GM15510 (cell line): ENCODE measurements around the gene COG5.

Source experiments
- POLR2A ChIP-seq: IDR thresholded peaks from 3 replicates; pipeline ENCODE4 v1.6.1; 2011; ENCODE audit warnings: borderline replicate concordance; ENCODE audit not compliant: insufficient read length; ENCODE audit errors: extremely low read depth

Gene COG5

DNA sequence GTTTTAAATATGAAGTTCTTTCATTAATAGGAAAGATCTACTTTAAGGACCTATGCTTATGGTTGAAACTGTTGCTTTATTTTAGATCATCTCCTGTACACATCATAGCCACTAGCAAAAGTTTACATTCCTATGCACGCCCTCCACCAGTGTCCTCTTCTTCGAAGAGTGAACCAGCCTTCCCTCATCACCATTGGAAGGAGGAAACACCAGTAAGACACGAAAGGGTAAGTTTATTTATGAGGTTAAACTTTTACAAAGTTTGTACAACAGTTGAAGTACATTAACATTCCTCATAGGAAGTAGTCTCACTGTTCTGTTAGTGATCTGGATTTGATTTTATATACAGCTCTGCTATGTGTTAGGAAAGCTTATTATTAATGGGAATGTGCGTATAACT, 378.0 kb downstream of the COG5 start:
- TF ChIP-seq POLR2A: no peak

DNA sequence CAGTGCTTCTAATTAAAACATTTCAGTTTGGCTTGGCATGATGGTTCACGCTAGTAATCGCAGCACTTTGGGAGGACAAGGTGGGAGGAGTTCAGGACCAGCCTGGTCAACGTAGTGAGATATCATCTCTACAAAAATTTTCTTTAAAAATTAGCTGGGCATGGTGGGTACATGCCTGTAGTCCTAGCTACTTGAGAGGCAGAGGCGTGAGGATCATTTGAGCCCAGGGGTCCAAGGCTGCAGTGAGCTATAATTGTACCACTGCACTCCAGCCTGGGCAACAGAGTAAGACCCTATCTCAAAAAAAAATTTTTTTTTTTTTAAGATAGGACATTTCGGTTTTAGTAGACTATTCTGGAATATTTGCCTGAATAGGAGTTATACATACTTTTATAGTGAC, 382.5 kb downstream of the COG5 start:
- no peak for TF ChIP-seq POLR2A

DNA sequence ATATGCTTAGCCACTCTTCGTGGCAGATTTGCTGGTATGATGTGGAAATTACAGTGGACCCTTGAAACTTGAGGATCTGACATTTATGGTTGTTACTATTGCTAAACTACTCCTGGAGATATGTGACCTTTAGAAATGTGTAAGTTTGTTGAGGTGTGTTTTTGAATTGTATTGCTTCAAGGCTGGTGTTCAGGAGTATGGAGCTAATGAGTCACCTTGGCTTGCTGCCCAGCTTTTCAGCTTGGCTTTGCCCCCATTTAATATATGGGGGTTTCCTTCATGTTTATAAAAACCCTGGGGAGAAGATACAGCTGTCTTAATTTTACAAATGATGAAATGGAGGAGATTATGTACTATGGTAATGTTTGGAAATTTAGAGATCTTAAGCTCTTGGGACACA, 383.3 kb downstream of the COG5 start:
- no peak for TF ChIP-seq POLR2A

DNA sequence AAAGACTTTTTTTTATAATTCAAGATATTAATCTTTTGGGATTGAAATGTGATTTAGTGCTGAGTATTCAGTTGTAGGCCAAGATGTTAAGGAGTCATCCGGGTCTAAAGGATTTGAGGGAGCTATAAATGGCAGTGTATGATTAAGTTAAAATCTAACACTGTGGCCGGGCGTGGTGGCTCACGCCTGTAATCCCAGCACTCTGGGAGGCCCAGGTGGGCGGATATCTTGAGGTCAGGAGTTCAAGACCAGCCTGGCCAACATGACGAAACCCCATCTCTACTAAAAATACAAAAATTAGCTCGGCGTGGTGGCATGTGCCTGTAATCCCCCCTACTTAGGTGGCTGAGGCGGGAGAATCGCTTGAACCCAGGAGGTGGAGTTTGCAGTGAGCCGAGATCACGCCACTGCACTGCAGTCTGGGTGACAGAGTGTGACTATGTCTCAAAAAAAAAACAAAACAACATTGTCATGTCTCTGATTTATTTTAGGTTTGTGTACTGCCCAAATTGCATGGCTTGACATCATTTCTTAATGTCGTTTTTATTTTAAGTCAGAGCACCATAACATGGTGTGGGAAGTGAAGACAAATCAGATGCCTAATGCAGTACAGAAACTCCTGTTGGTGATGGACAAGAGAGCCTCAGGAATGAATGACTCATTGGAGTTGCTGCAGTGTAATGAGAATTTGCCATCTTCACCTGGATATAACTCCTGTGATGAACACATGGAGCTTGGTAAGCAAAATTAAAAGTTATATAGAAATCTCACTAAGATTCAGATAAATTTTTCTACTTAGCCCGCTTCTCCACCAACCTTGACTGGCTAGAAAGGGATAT, 384.2 kb downstream of the COG5 start:
- no peak for TF ChIP-seq POLR2A

DNA sequence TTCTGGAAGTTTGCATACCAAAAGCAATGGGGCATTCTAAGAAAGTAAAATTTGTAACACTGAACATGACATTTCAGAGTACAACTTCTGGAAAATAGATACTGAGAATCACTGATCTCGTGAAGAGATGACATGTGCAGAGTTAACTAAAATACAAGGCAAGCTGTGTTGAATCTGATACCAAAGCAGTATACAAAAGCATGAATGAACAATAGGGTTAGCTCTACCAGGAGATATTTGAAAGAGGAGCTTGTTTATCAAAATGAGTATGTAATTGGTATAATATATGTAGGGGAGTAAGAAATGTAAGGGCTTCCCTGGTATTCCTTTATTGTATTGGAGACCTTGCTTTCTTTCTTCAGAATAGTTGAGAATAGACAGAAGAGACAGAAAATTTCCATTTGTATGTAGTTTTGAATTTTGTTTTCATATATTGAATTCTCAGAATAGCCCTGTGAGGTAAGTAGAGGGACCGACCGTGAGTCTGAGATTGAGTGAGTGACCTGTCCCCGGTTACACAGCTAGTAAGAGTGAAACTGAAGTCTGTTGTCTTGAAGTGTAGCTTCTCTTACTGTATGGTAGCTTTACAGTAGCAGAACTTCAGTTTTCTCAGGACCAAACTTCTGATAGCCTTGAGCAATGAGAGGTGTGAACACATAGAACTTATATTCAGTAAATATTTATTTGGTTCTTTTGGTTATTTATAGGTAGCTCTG, 389.9 kb downstream of the COG5 start:
- no peak for TF ChIP-seq POLR2A

DNA sequence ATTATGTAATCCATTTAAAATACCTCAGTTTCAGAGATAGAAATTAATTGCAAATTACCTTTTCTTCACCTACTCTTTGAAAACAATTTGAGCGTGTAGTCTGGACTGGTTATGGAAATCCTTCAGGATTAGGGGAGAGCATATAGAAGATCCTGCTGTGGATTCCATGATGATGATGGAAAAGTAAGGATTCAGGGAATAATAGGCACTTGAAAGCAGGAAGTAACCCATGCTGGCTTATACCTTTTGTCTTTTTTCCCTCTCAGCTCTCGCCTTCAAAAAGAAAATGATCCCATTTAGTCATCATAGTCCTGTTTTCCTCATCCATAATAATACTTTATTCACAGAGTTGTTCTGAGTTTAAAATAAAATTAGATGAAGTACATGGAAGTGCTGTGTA, 390.5 kb downstream of the COG5 start:
- TF ChIP-seq POLR2A: no peak

DNA sequence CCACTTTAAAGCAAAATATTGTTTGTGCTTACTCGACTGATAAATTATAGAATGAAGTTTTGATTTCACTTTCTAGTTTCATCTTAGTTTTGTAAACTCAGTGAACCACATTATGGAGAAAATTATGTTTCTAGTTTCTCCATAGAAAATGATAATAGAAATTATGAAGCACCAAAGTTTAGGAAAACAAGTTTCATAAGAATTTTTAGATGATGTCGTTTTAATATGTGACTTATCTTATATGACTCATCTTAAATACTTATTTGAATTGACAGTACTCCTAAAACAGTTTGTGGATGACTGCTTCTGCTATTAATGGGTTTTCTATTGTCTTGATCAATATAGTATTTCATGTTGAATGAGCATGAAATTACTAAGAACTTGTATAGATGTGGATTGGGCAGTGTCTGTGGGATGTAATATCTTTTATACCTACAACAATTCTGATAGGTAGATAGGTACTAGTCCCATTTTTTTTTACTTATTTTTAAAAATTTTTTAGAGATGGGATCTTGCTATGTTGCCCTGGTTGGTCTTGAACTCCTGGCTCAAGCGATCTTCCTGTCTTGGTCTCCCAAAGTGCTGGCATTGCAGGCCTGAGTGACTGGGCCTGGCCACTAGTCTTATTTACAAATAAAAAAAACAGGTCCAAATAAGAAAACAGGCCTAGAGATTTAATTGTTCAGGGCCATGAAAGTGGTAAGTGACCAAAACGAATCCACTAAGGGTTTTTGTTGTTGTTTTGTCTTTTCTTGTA, 391.3 kb downstream of the COG5 start:
- no peak for TF ChIP-seq POLR2A

DNA sequence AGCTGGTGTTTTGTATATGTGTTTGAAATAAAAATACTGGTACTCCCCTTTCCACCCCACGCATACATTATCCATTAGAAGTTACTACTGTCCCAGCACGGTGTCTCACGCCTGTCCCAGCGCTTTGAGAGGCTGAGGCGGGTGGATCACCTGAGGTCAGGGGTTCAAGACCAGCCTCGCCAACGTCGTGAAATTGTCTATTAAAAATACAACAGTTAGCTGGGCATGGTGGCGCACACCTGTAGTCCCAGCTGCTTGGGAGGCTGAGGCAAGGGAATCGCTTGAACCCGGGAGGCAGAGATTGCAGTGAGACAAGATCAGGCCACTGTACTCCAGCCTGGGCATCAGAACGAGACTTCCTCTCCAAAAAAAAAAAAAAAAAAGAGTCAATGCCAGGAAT, 392.2 kb downstream of the COG5 start:
- TF ChIP-seq POLR2A: no peak

DNA sequence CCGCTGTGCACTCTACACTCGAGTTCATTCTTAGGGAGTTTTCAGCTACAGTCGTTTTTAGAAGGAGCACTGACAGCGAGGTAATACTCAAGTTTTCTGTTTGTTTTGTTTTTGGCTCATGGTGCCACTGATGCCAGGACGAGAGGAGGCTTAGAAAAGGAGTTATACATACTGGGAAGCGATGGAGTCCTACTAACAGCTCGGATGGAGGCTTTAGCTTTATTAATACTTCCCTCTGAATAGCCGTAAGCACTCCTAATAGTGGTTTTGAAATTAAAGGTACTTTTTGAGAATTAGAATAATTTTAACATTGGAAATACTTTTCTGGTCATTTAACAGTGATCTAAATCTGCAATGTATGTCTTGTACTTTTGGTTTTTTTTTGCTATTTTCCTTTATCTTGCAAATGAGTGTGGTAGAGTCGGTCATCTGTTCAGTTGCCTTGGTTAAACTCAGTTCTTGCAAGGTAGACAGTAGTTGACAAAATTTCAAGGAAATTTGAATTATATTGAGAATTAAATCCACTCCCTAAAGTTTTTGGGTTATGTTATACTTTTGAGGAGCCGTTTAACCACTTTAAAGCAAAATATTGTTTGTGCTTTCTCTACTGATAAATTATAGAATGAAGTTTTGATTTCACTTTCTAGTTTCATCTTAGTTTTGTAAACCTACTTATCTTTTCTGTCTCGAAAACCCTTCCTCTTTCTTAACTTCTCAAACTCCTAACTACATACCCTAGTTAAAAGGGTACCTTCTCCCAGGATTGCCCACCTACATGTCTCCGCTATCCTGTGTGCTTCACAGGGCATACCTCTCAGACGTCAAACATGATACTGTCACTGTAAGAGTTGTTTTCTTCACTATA, 393.4 kb downstream of the COG5 start:
- TF ChIP-seq POLR2A: no peak

DNA sequence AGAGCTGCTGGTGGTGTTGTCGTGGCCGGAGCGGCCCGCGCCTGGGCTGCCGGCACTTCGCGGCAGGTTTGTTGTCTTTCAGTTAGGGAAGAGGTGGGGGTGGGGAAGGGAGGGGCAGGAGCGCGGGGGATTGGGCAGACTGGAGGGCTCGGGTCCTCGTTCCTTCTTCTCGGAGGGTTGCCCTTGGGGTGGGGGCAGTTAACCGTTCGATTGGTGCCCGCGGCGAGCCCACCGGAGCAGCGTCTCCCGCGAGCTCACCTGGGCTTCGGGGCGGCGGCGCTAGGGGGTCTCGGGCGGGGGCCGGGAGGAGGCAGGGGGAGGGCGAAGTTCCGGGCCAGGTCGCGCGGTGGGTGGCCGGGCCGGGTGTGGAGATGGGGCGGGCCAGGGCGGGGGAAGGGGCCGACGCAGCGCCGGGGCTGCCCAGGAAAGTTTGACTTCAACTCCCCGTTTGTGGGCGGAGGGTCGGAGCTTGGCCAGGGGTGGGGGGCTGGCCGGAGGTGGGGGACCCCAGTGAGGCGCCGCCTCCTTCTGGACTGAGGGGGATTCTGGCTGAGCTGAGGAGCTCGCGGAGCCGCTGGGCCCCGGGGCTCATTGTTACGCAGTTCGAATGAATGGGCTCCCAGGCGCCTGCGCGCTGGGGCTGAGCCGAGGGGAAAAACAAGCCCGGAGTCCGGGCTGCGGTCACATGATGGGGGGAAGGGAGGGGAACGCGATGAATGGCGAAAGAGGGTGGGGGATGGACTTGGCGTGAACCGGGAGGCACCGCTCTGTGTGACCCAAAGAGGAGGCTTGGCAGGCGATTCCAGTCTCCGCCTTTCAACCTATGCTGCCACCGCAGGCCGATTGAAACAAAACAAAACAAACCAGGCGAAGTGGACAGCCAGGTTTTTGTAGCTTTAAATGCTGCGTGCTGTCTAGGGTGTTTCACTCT, 394.3 kb downstream of the COG5 start:
- TF ChIP-seq POLR2A: peak; percentile 45

DNA sequence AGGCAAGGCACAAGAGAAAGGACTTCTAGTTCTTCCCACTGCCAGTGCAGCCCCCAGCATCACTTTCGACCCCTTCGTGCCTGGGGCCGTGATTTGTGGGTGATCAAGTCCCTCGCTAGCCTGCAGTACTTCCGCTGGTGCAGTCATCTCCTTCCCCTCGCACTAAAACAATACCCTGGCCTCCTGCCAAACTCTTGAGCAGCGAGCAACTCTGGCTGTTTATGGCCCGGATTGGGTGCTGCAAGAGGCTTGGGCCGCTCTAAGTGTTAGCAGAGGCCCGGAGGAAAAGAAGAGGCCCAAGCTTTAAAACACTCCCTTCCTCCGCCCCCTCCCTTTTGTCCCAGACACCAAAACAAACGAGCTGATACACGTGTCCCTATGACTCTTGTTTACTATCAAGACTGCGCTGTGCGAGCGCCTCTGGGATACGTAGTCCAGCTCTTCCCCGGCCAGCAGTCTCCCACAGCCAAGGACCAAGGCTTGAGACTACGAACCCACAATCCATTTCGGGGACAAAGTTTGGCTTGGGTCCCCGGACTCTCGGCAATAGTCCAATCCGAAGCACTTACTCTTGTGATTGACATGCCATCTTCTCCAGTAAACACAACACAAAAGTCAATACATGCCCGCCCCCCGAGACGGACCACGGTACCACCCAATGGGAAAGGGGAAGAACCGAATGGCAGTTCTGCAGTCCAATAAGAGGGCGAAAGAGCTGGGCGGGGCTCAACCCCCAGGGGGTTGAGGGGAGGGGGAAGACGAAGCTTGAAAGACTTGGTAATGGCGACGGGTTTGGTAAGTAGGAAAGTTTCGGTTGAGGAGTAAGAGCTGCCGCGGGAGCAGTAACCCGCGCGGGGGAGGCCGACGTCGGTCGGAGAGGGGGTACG, 395.2 kb downstream of the COG5 start, which contains the start of gene HBP1:
HBP1 (plus strand) TSS at position 771 of the 887 bp plus-strand sequence. CDS start 10,891 bp downstream, outside the sequence.
- peak; percentile 35 for TF ChIP-seq POLR2A

DNA sequence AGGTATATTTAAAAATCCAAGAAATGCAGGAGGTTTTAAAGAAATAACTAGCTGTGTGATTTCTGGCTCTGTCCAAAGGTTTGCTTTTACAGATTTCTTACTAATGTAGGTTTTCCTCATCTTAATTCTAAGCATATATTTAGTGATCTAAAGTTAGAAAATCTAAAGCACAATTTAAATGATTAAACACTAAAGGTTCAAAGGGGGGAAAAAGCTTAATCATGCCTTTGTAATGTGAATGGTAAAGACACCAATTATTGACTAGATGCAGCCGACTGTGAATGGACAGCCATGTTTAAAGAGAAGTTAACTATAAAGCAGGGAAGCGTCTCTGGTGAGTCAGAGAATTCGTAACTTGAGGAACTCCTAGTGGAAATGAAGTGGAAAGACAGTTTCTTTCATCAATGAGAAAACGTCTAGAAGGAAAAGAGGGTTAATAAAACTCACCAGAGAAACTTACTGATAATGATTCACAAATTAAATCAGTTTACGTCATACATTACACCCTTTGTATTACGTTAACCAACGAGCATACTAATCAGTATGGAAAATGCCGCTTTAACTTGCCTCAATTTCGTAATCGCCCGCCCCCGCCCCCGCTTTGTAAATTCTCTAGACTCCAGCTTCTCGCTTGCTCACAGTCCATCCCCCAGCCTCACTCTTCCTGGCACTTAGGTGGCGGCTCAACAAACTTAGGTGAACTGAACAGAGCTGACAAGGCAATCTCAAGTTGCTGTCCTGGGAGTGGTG, 396.1 kb downstream of the COG5 start:
- TF ChIP-seq POLR2A: no peak
